Measurements from ENCODE around the gene EIPR1. TPM values are rescaled to one million over a fixed set of nuclear protein-coding genes. Genes with fewer than 3 reads are reported as not detected.

EIPR1 gene
- total and polyA plus RNA-seq, 9 donors = 16.9 to 22.8 (median 18.7) TPM

GRCh38 chr2:3175568-3175955 lies 202.1 kb downstream of the EIPR1 start:
- 100% methylated on average over 4 of the region's 5 CpGs for WGBS (ENCODE audit: insufficient coverage)
- H3K36me3 ChIP-seq (ENCODE audit: control insufficient read depth, insufficient read depth, low read length) = peaks cover 7% of the 10 kb centered on the region

GRCh38 chr2:3174626-3175567 lies 202.7 kb downstream of the EIPR1 start:
- WGBS (ENCODE audit: insufficient coverage) = 82% methylated on average over 23 of the region's 26 CpGs

More at GRCh38 chr2:3175568-3175955, 202.1 kb downstream of the EIPR1 start:
- no peak for DNase-seq
- H3K4me3 ChIP-seq (ENCODE audit: low read length) = no peak overlapping the region
- H3K4me1 ChIP-seq (ENCODE audit: control insufficient read depth, insufficient read depth, low read length) = no peaks in the 10 kb centered on the region
- no peaks in the 10 kb centered on the region for H3K27me3 ChIP-seq (ENCODE audit: control insufficient read depth, insufficient read depth, low read length)
- no peak overlapping the region for H3K27ac ChIP-seq (ENCODE audit: low read length)
- H3K9me3 ChIP-seq (replicated peaks; ENCODE audit: control insufficient read depth, low read depth, low read length) = no peaks in the 10 kb centered on the region

GRCh38 chr2:3173031-3173430 lies 204.6 kb downstream of the EIPR1 start:
- Histone ChIP-seq H3K27ac (ENCODE audit: low read length) (no peak overlapping the region), H3K4me3 (ENCODE audit: low read length) (no peak overlapping the region), H3K4me1 (ENCODE audit: control insufficient read depth, insufficient read depth, low read length) (peaks cover 5% of the 10 kb centered on the region), H3K36me3 (ENCODE audit: control insufficient read depth, insufficient read depth, low read length) (peaks cover 7% of the 10 kb centered on the region), H3K9me3 (replicated peaks; ENCODE audit: control insufficient read depth, low read depth, low read length) (no peaks in the 10 kb centered on the region), H3K27me3 (ENCODE audit: control insufficient read depth, insufficient read depth, low read length) (no peaks in the 10 kb centered on the region)
- 55% methylated on average over 12 of the region's 14 CpGs for WGBS (ENCODE audit: insufficient coverage)
- DNase-seq = no peak

More at GRCh38 chr2:3174626-3175567, 202.7 kb downstream of the EIPR1 start:
- Histone ChIP-seq H3K9me3 (replicated peaks; ENCODE audit: control insufficient read depth, low read depth, low read length) (no peaks in the 10 kb centered on the region), H3K36me3 (ENCODE audit: control insufficient read depth, insufficient read depth, low read length) (peaks cover 7% of the 10 kb centered on the region), H3K27me3 (ENCODE audit: control insufficient read depth, insufficient read depth, low read length) (no peaks in the 10 kb centered on the region), H3K4me1 (ENCODE audit: control insufficient read depth, insufficient read depth, low read length) (no peaks in the 10 kb centered on the region), H3K27ac (ENCODE audit: low read length) (no peak overlapping the region), H3K4me3 (ENCODE audit: low read length) (no peak overlapping the region)
- DNase-seq = no peak

GRCh38 chr2:3172265-3172935 lies 205.2 kb downstream of the EIPR1 start:
- H3K9me3 ChIP-seq (replicated peaks; ENCODE audit: control insufficient read depth, low read depth, low read length) = no peaks in the 10 kb centered on the region
- peaks cover 7% of the 10 kb centered on the region for H3K36me3 ChIP-seq (ENCODE audit: control insufficient read depth, insufficient read depth, low read length)
- H3K27ac ChIP-seq (ENCODE audit: low read length) = no peak overlapping the region
- H3K27me3 ChIP-seq (ENCODE audit: control insufficient read depth, insufficient read depth, low read length) = no peaks in the 10 kb centered on the region
- 80% methylated on average over 11 of the region's 18 CpGs for WGBS (ENCODE audit: insufficient coverage)
- H3K4me3 ChIP-seq (ENCODE audit: low read length) = no peak overlapping the region
- DNase-seq = no peak
- H3K4me1 ChIP-seq (ENCODE audit: control insufficient read depth, insufficient read depth, low read length) = peaks cover 5% of the 10 kb centered on the region

- no peaks in the 10 kb centered on the region for H3K27me3 ChIP-seq (ENCODE audit: control insufficient read depth, insufficient read depth, low read length)
Measured at GRCh38 chr2:3171564-3172264, 205.9 kb downstream of the EIPR1 start.

GRCh38 chr2:3170792-3171455 lies 206.7 kb downstream of the EIPR1 start:
- H3K36me3 ChIP-seq (ENCODE audit: control insufficient read depth, insufficient read depth, low read length) = peaks cover 3% of the 10 kb centered on the region
- no peaks in the 10 kb centered on the region for H3K27me3 ChIP-seq (ENCODE audit: control insufficient read depth, insufficient read depth, low read length)
- no peak overlapping the region for H3K27ac ChIP-seq (ENCODE audit: low read length)
- 92% methylated on average over 25 of the region's 29 CpGs for WGBS (ENCODE audit: insufficient coverage)
- peaks cover 5% of the 10 kb centered on the region for H3K4me1 ChIP-seq (ENCODE audit: control insufficient read depth, insufficient read depth, low read length)
- DNase-seq = no peak
- H3K4me3 ChIP-seq (ENCODE audit: low read length) = no peak overlapping the region
- H3K9me3 ChIP-seq (replicated peaks; ENCODE audit: control insufficient read depth, low read depth, low read length) = no peaks in the 10 kb centered on the region

More at GRCh38 chr2:3171564-3172264, 205.9 kb downstream of the EIPR1 start:
- WGBS (ENCODE audit: insufficient coverage) = 80% methylated on average over 13 of the region's 17 CpGs
- Histone ChIP-seq H3K4me3 (ENCODE audit: low read length) (no peak overlapping the region), H3K4me1 (ENCODE audit: control insufficient read depth, insufficient read depth, low read length) (peaks cover 5% of the 10 kb centered on the region), H3K36me3 (ENCODE audit: control insufficient read depth, insufficient read depth, low read length) (peaks cover 3% of the 10 kb centered on the region), H3K9me3 (replicated peaks; ENCODE audit: control insufficient read depth, low read depth, low read length) (no peaks in the 10 kb centered on the region), H3K27ac (ENCODE audit: low read length) (no peak overlapping the region)
- no peak for DNase-seq

GRCh38 chr2:3169106-3169870 lies 208.3 kb downstream of the EIPR1 start:
- Histone ChIP-seq H3K27ac (ENCODE audit: low read length) (no peak overlapping the region), H3K36me3 (ENCODE audit: control insufficient read depth, insufficient read depth, low read length) (peaks cover 3% of the 10 kb centered on the region), H3K9me3 (replicated peaks; ENCODE audit: control insufficient read depth, low read depth, low read length) (no peaks in the 10 kb centered on the region), H3K27me3 (ENCODE audit: control insufficient read depth, insufficient read depth, low read length) (no peaks in the 10 kb centered on the region), H3K4me1 (ENCODE audit: control insufficient read depth, insufficient read depth, low read length) (peaks cover 5% of the 10 kb centered on the region), H3K4me3 (ENCODE audit: low read length) (no peak overlapping the region)
- no peak for DNase-seq
- 39% methylated on average over 12 of the region's 20 CpGs for WGBS (ENCODE audit: insufficient coverage)

GRCh38 chr2:3168230-3168891 lies 209.3 kb downstream of the EIPR1 start:
- Histone ChIP-seq H3K9me3 (replicated peaks; ENCODE audit: control insufficient read depth, low read depth, low read length) (peaks cover 4% of the 10 kb centered on the region), H3K27ac (ENCODE audit: low read length) (no peak overlapping the region), H3K4me1 (ENCODE audit: control insufficient read depth, insufficient read depth, low read length) (peaks cover 5% of the 10 kb centered on the region), H3K36me3 (ENCODE audit: control insufficient read depth, insufficient read depth, low read length) (peaks cover 3% of the 10 kb centered on the region), H3K27me3 (ENCODE audit: control insufficient read depth, insufficient read depth, low read length) (no peaks in the 10 kb centered on the region), H3K4me3 (ENCODE audit: low read length) (no peak overlapping the region)
- DNase-seq = peak; percentile 27
- WGBS (ENCODE audit: insufficient coverage) = 43% methylated on average over 6 of the region's 17 CpGs

- Histone ChIP-seq H3K27me3 (ENCODE audit: control insufficient read depth, insufficient read depth, low read length) (no peaks in the 10 kb centered on the region), H3K27ac (ENCODE audit: low read length) (no peak overlapping the region), H3K4me3 (ENCODE audit: low read length) (no peak overlapping the region), H3K9me3 (replicated peaks; ENCODE audit: control insufficient read depth, low read depth, low read length) (peaks cover 7% of the 10 kb centered on the region), H3K36me3 (ENCODE audit: control insufficient read depth, insufficient read depth, low read length) (no peaks in the 10 kb centered on the region), H3K4me1 (ENCODE audit: control insufficient read depth, insufficient read depth, low read length) (peaks cover 3% of the 10 kb centered on the region)
- no CpG with 5 or more reads among the region's 2 CpGs for WGBS (ENCODE audit: insufficient coverage)
- DNase-seq = no peak
Measured at GRCh38 chr2:3163401-3163800, 214.2 kb downstream of the EIPR1 start.

All from muscle of leg (tissue), 11 donors.